ENCODE data around the gene CDX2.

CDX2 gene

GRCh38 chr13:27973291-27973690, 4.2 kb upstream of the CDX2 start:
- H3K27ac Mint-ChIP-seq, result no peak overlapping the region
- H3K4me1 Mint-ChIP-seq, result peaks cover 11% of the 10 kb centered on the region
- DNase-seq, result no peak
- H3K27me3 Mint-ChIP-seq, result peaks cover 100% of the 10 kb centered on the region
- H3K9me3 Mint-ChIP-seq, result no peaks in the 10 kb centered on the region
- no peak overlapping the region for H3K4me3 Mint-ChIP-seq
- H3K36me3 Mint-ChIP-seq, result peaks cover 2% of the 10 kb centered on the region
- CTCF ChIA-PET, result interaction anchor here (1.2 to 2.1 kb wide), 4 partner anchors 9 to 57 kb away, joined by 3 to 6 read pairs (median 3); no protein-coding TSS in a partner anchor

GRCh38 chr13:27972478-27972820, 3.3 kb upstream of the CDX2 start:
- Mint-ChIP-seq H3K36me3 (no peaks in the 10 kb centered on the region), H3K27ac (no peak overlapping the region), H3K9me3 (no peaks in the 10 kb centered on the region), H3K27me3 (peaks cover 100% of the 10 kb centered on the region), H3K4me1 (peaks cover 8% of the 10 kb centered on the region), H3K4me3 (no peak overlapping the region)
- CTCF ChIA-PET, result interaction anchor here (1.3 to 2.1 kb wide), 3 partner anchors 10 to 56 kb away, joined by 3 to 6 read pairs (median 3); no protein-coding TSS in a partner anchor
- DNase-seq, result no peak

- no peak for DNase-seq
- CTCF ChIA-PET, result interaction anchor here (1.5 to 1.6 kb wide), 2 partner anchors 11 to 18 kb away, joined by 3 to 5 read pairs; no protein-coding TSS in a partner anchor
- Mint-ChIP-seq H3K4me1 (peaks cover 7% of the 10 kb centered on the region), H3K27me3 (peaks cover 100% of the 10 kb centered on the region), H3K9me3 (no peaks in the 10 kb centered on the region), H3K4me3 (no peak overlapping the region), H3K36me3 (no peaks in the 10 kb centered on the region), H3K27ac (no peak overlapping the region)
Measured at GRCh38 chr13:27971776-27972477, 2.8 kb upstream of the CDX2 start.

GRCh38 chr13:27971236-27971645, 2.1 kb upstream of the CDX2 start:
- CTCF ChIA-PET, result interaction anchor here (1.6 kb wide), 1 partner anchor 17 kb away, joined by 5 read pairs; no protein-coding TSS in a partner anchor
- Mint-ChIP-seq H3K27ac (no peak overlapping the region), H3K4me1 (peaks cover 7% of the 10 kb centered on the region), H3K4me3 (no peak overlapping the region), H3K9me3 (no peaks in the 10 kb centered on the region), H3K27me3 (peaks cover 100% of the 10 kb centered on the region), H3K36me3 (no peaks in the 10 kb centered on the region)
- DNase-seq, result no peak

- no peaks in the 10 kb centered on the region for H3K9me3 Mint-ChIP-seq
- H3K27me3 Mint-ChIP-seq, result peaks cover 100% of the 10 kb centered on the region
- no peak for DNase-seq
- H3K36me3 Mint-ChIP-seq, result no peaks in the 10 kb centered on the region
- H3K4me1 Mint-ChIP-seq, result peaks cover 5% of the 10 kb centered on the region
- CTCF ChIA-PET, result interaction anchor here (1.6 kb wide), 1 partner anchor 17 kb away, joined by 5 read pairs; no protein-coding TSS in a partner anchor
- no peak overlapping the region for H3K4me3 Mint-ChIP-seq
- peak overlapping the region; percentile 67 for H3K27ac Mint-ChIP-seq
Measured at GRCh38 chr13:27970382-27971235, 1.5 kb upstream of the CDX2 start.

GRCh38 chr13:27969866-27970229, 733 bp upstream of the CDX2 start:
- CTCF ChIA-PET, result interaction anchor here (1.2 kb wide), 1 partner anchor 143 kb away, joined by 3 read pairs; no protein-coding TSS in a partner anchor

GRCh38 chr13:27968316-27969081, 616 bp downstream of the CDX2 start:
- CTCF ChIA-PET, result interaction anchor here (0.7 to 1.2 kb wide), 3 partner anchors 13 to 142 kb away, joined by 3 to 4 read pairs (median 3); no protein-coding TSS in a partner anchor
- Mint-ChIP-seq H3K4me1 (peaks cover 3% of the 10 kb centered on the region), H3K4me3 (no peak overlapping the region), H3K27me3 (peaks cover 100% of the 10 kb centered on the region), H3K36me3 (no peaks in the 10 kb centered on the region), H3K27ac (no peak overlapping the region), H3K9me3 (no peaks in the 10 kb centered on the region)
- no peak for DNase-seq

More at GRCh38 chr13:27969866-27970229, 733 bp upstream of the CDX2 start:
- Mint-ChIP-seq H3K4me3 (no peak overlapping the region), H3K9me3 (no peaks in the 10 kb centered on the region), H3K4me1 (peaks cover 3% of the 10 kb centered on the region), H3K27me3 (peaks cover 100% of the 10 kb centered on the region), H3K27ac (no peak overlapping the region), H3K36me3 (no peaks in the 10 kb centered on the region)
- DNase-seq, result no peak

GRCh38 chr13:27967736-27968315, 1.3 kb downstream of the CDX2 start:
- peak overlapping the region; percentile 77 for H3K27ac Mint-ChIP-seq
- H3K4me3 Mint-ChIP-seq, result no peak overlapping the region
- peaks cover 3% of the 10 kb centered on the region for H3K4me1 Mint-ChIP-seq
- peaks cover 100% of the 10 kb centered on the region for H3K27me3 Mint-ChIP-seq
- DNase-seq, result no peak
- CTCF ChIA-PET, result interaction anchor here (0.7 to 0.8 kb wide), 2 partner anchors 13 to 141 kb away, joined by 3 to 4 read pairs; no protein-coding TSS in a partner anchor
- H3K9me3 Mint-ChIP-seq, result no peaks in the 10 kb centered on the region
- no peaks in the 10 kb centered on the region for H3K36me3 Mint-ChIP-seq

GRCh38 chr13:27967203-27967735, 1.8 kb downstream of the CDX2 start:
- H3K4me3 Mint-ChIP-seq, result no peak overlapping the region
- H3K27me3 Mint-ChIP-seq, result peaks cover 100% of the 10 kb centered on the region
- CTCF ChIA-PET, result interaction anchor here (0.7 to 0.8 kb wide), 2 partner anchors 12 to 141 kb away, joined by 3 to 4 read pairs; no protein-coding TSS in a partner anchor
- no peak for DNase-seq
- H3K9me3 Mint-ChIP-seq, result no peaks in the 10 kb centered on the region
- peak overlapping the region; percentile 77 for H3K27ac Mint-ChIP-seq
- peaks cover 3% of the 10 kb centered on the region for H3K4me1 Mint-ChIP-seq
- H3K36me3 Mint-ChIP-seq, result no peaks in the 10 kb centered on the region

- Mint-ChIP-seq H3K27ac (no peak overlapping the region), H3K27me3 (peaks cover 100% of the 10 kb centered on the region), H3K9me3 (no peaks in the 10 kb centered on the region), H3K4me1 (peaks cover 3% of the 10 kb centered on the region), H3K4me3 (no peak overlapping the region), H3K36me3 (no peaks in the 10 kb centered on the region)
- CTCF ChIA-PET, result no interaction called here
- no peak for DNase-seq
Measured at GRCh38 chr13:27966641-27967202, 2.4 kb downstream of the CDX2 start.

GRCh38 chr13:27965740-27966640, 3.1 kb downstream of the CDX2 start:
- H3K27ac Mint-ChIP-seq, result no peak overlapping the region
- CTCF ChIA-PET, result no interaction called here
- no peak overlapping the region for H3K4me3 Mint-ChIP-seq
- H3K27me3 Mint-ChIP-seq, result peaks cover 100% of the 10 kb centered on the region
- peaks cover 3% of the 10 kb centered on the region for H3K4me1 Mint-ChIP-seq
- no peak for DNase-seq
- no peaks in the 10 kb centered on the region for H3K36me3 Mint-ChIP-seq
- H3K9me3 Mint-ChIP-seq, result no peaks in the 10 kb centered on the region

GRCh38 chr13:27965343-27965739, 3.8 kb downstream of the CDX2 start:
- Mint-ChIP-seq H3K27ac (no peak overlapping the region), H3K4me3 (no peak overlapping the region), H3K4me1 (peaks cover 6% of the 10 kb centered on the region), H3K27me3 (peaks cover 100% of the 10 kb centered on the region), H3K9me3 (no peaks in the 10 kb centered on the region), H3K36me3 (no peaks in the 10 kb centered on the region)
- DNase-seq, result no peak
- CTCF ChIA-PET, result interaction anchor here (0.9 kb wide), 1 partner anchor 12 kb away, joined by 3 read pairs; no protein-coding TSS in a partner anchor

Data from activated naive CD4-positive, alpha-beta T cell treated with anti-CD3 and anti-CD28 coated beads, Interleukin-2, amount 10 ng/mL, durations not matched to agents 7 days and 5 days (primary cell).